ENCODE results near the gene PIH1D1. TPM values are rescaled to one million over a fixed set of nuclear protein-coding genes. Genes with fewer than 3 reads are reported as not detected.
"Not testable (repeated sequence)": the region's sequence is repeated elsewhere in the genome, so short reads cannot be mapped to it uniquely, and the experiment has no call there.

Gene PIH1D1
- total RNA-seq, 1 donor from 2014 or later = 84.5 TPM

DNA sequence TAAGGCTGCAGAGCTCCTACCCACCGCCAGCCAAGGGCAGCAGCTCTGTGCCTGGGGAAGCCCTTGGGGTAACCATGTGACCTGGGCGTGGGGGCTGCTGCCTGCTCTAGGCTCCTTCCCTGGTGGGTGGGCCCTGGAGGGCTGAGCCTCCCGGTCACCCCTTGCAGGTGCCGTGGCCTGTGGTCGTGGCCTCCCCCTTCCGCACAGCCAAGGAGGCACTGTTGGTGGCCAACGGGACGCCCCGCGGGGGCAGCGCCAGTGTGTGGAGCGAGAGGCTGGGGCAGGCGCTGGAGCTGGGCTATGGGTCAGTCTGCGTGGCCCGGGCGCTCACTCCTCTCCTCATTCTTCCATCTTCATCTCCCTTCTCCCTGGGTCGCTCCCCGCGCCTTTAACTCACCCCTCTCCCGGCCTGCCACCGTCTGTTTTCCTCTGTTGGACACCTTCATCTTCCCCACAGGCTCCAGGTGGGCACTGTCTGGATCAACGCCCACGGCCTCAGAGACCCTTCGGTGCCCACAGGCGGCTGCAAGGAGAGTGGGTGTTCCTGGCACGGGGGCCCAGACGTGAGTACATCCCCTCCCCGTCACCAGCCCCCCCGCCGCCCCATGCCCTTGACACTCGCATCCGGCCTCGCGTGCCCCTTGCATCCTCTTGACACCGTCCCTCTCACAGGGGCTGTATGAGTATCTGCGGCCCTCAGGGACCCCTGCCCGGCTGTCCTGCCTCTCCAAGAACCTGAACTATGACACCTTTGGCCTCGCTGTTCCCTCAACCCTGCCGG is 12.5 kb upstream of the PIH1D1 start:
- no peaks in the 10 kb centered on the region for H3K9me3 Mint-ChIP-seq (ENCODE audit: unreplicated experiment)
- H3K36me3 Mint-ChIP-seq (ENCODE audit: unreplicated experiment) = peaks cover 3% of the 10 kb centered on the region
- H3K27me3 Mint-ChIP-seq (ENCODE audit: unreplicated experiment) = no peaks in the 10 kb centered on the region
- H3K4me3 Mint-ChIP-seq (ENCODE audit: unreplicated experiment) = no peak overlapping the region
- H3K27ac Mint-ChIP-seq (ENCODE audit: unreplicated experiment) = no peak overlapping the region
- DNase-seq (ENCODE audit: extremely low spot score, unreplicated experiment) = no peak
- H3K4me1 Mint-ChIP-seq (ENCODE audit: unreplicated experiment) = peaks cover 6% of the 10 kb centered on the region
- TF ChIP-seq, protein P1, sequence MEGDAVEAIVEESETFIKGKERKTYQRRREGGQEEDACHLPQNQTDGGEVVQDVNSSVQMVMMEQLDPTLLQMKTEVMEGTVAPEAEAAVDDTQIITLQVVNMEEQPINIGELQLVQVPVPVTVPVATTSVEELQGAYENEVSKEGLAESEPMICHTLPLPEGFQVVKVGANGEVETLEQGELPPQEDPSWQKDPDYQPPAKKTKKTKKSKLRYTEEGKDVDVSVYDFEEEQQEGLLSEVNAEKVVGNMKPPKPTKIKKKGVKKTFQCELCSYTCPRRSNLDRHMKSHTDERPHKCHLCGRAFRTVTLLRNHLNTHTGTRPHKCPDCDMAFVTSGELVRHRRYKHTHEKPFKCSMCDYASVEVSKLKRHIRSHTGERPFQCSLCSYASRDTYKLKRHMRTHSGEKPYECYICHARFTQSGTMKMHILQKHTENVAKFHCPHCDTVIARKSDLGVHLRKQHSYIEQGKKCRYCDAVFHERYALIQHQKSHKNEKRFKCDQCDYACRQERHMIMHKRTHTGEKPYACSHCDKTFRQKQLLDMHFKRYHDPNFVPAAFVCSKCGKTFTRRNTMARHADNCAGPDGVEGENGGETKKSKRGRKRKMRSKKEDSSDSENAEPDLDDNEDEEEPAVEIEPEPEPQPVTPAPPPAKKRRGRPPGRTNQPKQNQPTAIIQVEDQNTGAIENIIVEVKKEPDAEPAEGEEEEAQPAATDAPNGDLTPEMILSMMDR (IDR thresholded peaks at IDR 0.05) = no peak

DNA sequence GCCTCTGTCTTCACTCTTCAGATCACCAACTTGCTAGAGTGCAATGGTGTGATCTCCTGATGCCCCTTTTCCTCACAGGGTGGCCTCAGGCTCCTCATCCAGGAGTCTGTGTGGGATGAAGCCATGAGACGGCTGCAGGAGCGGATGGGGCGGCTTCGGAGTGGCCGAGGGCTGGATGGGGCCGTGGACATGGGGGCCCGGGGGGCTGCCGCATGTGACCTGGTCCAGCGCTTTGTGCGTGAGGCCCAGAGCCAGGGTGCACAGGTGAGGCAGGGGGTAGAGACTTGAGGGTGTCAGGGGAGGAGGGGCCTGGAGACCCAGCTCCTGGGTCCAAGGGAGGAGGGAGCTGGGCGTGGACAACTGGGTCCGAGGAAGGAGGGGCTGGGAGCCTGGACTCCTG is 10.9 kb upstream of the PIH1D1 start:
- H3K27ac Mint-ChIP-seq (ENCODE audit: unreplicated experiment) = no peak overlapping the region
- TF ChIP-seq, protein P1 (IDR thresholded peaks at IDR 0.05) = no peak
- H3K36me3 Mint-ChIP-seq (ENCODE audit: unreplicated experiment) = no peaks in the 10 kb centered on the region
- no peaks in the 10 kb centered on the region for H3K4me1 Mint-ChIP-seq (ENCODE audit: unreplicated experiment)
- H3K9me3 Mint-ChIP-seq (ENCODE audit: unreplicated experiment) = no peaks in the 10 kb centered on the region
- H3K27me3 Mint-ChIP-seq (ENCODE audit: unreplicated experiment) = no peaks in the 10 kb centered on the region
- DNase-seq (ENCODE audit: extremely low spot score, unreplicated experiment) = no peak
- no peak overlapping the region for H3K4me3 Mint-ChIP-seq (ENCODE audit: unreplicated experiment)

DNA sequence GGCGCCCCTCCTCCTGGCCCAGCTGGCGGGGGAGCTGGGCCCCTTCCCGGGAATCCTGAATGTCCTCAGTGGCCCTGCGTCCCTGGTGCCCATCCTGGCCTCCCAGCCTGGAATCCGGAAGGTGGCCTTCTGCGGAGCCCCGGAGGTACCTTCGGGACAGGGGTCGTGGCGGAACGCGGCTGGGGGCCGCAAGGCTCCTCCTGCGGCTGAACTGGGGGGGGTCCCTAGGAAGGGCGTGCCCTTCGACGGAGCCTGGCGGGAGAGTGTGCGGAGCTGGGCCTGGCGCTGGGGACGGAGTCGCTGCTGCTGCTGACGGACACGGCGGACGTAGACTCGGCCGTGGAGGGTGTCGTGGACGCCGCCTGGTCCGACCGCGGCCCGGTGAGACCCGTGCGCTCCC is 10.0 kb upstream of the PIH1D1 start:
- H3K36me3 Mint-ChIP-seq (ENCODE audit: unreplicated experiment) = no peaks in the 10 kb centered on the region
- no peaks in the 10 kb centered on the region for H3K4me1 Mint-ChIP-seq (ENCODE audit: unreplicated experiment)
- no peak overlapping the region for H3K27ac Mint-ChIP-seq (ENCODE audit: unreplicated experiment)
- TF ChIP-seq, protein P1 (IDR thresholded peaks at IDR 0.05) = no peak
- H3K27me3 Mint-ChIP-seq (ENCODE audit: unreplicated experiment) = no peaks in the 10 kb centered on the region
- DNase-seq (ENCODE audit: extremely low spot score, unreplicated experiment) = no peak
- H3K9me3 Mint-ChIP-seq (ENCODE audit: unreplicated experiment) = no peaks in the 10 kb centered on the region
- H3K4me3 Mint-ChIP-seq (ENCODE audit: unreplicated experiment) = no peak overlapping the region

DNA sequence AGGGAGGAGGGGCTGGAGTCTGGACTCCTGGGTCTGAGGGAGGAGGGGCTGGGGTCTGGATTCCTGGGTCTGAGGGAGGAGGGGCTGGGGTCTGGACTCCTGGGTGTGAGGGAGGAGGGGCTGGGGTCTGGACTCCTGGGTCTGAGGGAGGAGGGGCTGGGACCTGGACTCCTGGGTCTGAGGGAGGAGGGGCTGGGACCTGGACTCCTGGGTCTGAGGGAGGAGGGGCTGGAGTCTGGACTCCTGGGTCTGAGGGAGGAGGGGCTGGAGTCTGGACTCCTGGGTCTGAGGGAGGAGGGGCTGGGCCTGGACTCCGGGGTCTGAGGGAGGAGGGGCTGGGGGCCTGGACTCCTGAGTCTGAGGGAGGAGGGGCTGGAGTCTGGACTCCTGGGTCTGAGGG is 9.5 kb upstream of the PIH1D1 start:
- DNase-seq (ENCODE audit: extremely low spot score, unreplicated experiment); H3K4me3 Mint-ChIP-seq (ENCODE audit: unreplicated experiment); H3K27me3 Mint-ChIP-seq (ENCODE audit: unreplicated experiment); H3K9me3 Mint-ChIP-seq (ENCODE audit: unreplicated experiment); H3K4me1 Mint-ChIP-seq (ENCODE audit: unreplicated experiment); H3K27ac Mint-ChIP-seq (ENCODE audit: unreplicated experiment); H3K36me3 Mint-ChIP-seq (ENCODE audit: unreplicated experiment): not testable (repeated sequence)

DNA sequence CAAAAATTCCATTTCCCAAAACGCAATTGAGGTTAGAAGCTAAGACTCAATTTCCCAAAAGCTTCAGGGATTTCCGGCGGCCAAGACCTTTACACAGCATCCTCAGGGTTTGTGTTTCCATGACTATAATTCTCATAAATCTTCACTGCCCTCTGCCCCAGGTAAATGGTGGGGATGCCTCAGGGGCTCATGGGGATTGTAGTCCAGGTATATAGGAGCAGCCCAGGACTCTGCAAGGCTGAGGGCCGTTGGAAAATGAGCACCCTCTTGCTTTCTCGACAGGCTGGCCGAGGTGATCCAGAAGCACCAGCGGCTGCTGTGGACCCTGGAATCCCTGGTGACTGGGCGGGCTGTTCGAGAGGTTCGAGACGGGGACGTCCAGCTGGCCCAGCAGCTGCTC is 7.8 kb upstream of the PIH1D1 start:
- no peaks in the 10 kb centered on the region for H3K4me1 Mint-ChIP-seq (ENCODE audit: unreplicated experiment)
- TF ChIP-seq, protein P1 (IDR thresholded peaks at IDR 0.05) = no peak
- no peaks in the 10 kb centered on the region for H3K9me3 Mint-ChIP-seq (ENCODE audit: unreplicated experiment)
- no peak overlapping the region for H3K27ac Mint-ChIP-seq (ENCODE audit: unreplicated experiment)
- no peaks in the 10 kb centered on the region for H3K36me3 Mint-ChIP-seq (ENCODE audit: unreplicated experiment)
- H3K27me3 Mint-ChIP-seq (ENCODE audit: unreplicated experiment) = no peaks in the 10 kb centered on the region
- DNase-seq (ENCODE audit: extremely low spot score, unreplicated experiment) = no peak
- no peak overlapping the region for H3K4me3 Mint-ChIP-seq (ENCODE audit: unreplicated experiment)
